ENCODE measurements around the gene YAF2. TPM values are rescaled to one million over a fixed set of nuclear protein-coding genes. Genes with fewer than 3 reads are reported as not detected.

YAF2 gene
- total RNA-seq, 1 donor from 2014 or later = 62.7 TPM

GRCh38 chr12:42126963-42127362 lies 111.1 kb downstream of the YAF2 start:
- intact Hi-C loops (cut with micrococcal nuclease) = loop anchor here (10.0 kb wide), 1 partner anchor 438 kb away; no protein-coding TSS in a partner anchor
- DNase-seq = no peak
- no peak for ATAC-seq

- no peak for ATAC-seq
- DNase-seq = no peak
- intact Hi-C loops (cut with micrococcal nuclease) = loop anchor here (10.0 kb wide), 1 partner anchor 439 kb away; no protein-coding TSS in a partner anchor
Measured at GRCh38 chr12:42125388-42125767, 112.7 kb downstream of the YAF2 start.

- ATAC-seq (no peak), DNase-seq (no peak)
- intact Hi-C loops (cut with micrococcal nuclease) = loop anchor here (10.0 kb wide), 1 partner anchor 440 kb away; no protein-coding TSS in a partner anchor
Measured at GRCh38 chr12:42124764-42125387, 113.2 kb downstream of the YAF2 start.

GRCh38 chr12:42119085-42119633 lies 118.9 kb downstream of the YAF2 start:
- intact Hi-C loops (cut with micrococcal nuclease) = no loop called here
- ATAC-seq = no peak
- no peak for DNase-seq

GRCh38 chr12:42118136-42118879 lies 119.7 kb downstream of the YAF2 start:
- intact Hi-C loops (cut with micrococcal nuclease) = no loop called here
- no peak for DNase-seq
- ATAC-seq = no peak

GRCh38 chr12:42109031-42109430 lies 129.0 kb downstream of the YAF2 start:
- no peak for ATAC-seq
- intact Hi-C loops (cut with micrococcal nuclease) = no loop called here
- DNase-seq = no peak

Other genes starting within 250 kb of the YAF2 start
- 4.8 TPM for gene GXYLT1, start 93.4 kb downstream of the YAF2 start, total RNA-seq
- 58.6 TPM for gene ZCRB1, start 87.8 kb upstream of the YAF2 start, total RNA-seq
- gene PPHLN1, start 87.9 kb upstream of the YAF2 start, total RNA-seq = 27.8 TPM

All from left ventricle myocardium superior (tissue), 1 donor.